ENCODE data around the gene PPT1. TPM values are rescaled to one million over a fixed set of nuclear protein-coding genes. Genes with fewer than 3 reads are reported as not detected.

The PPT1 gene
- total and polyA plus RNA-seq, 2 of the 4 experiments (the other 2 are of a cell fraction) = 22.7 to 55.4 TPM

GRCh38 chr1:40045766-40046165 lies 51.3 kb downstream of the PPT1 start:
- H4K5ac ChIP-seq (ENCODE audit: low read depth, low read length) = no peak overlapping the region
- no peak overlapping the region for H3K4me3 ChIP-seq (ENCODE audit: insufficient read depth, low read depth, low read length)
- H3K27me3 ChIP-seq (ENCODE audit: control insufficient read depth, insufficient read depth, low read length) = no peaks in the 10 kb centered on the region
- dilution Hi-C loops (cut with HindIII; ENCODE audit: low sequenced_read_pairs, unreplicated experiment) = no loop called here
- peaks cover 3 to 43% of the 10 kb centered on the region in 2 experiments; a peak in 2 of 4 replicates for H3K79me1 ChIP-seq (ENCODE audit: low read depth in 1 of 2, low read length in 2 of 2)
- BruUV-seq (replicated peaks) = no TSS peak
- no peak overlapping the region for H3K4me2 ChIP-seq (ENCODE audit: low read depth, low read length)
- no peak overlapping the region for H3K14ac ChIP-seq (replicated peaks; ENCODE audit: low read depth, low read length)
- H4K91ac ChIP-seq (ENCODE audit: insufficient read depth, low read depth, low read length) = no peak overlapping the region
- no peak overlapping the region for H4K8ac ChIP-seq (ENCODE audit: low read depth in 2 of 2, low read length in 2 of 2)
- no peak overlapping the region for H2BK20ac ChIP-seq (ENCODE audit: low read depth, low read length)
- peaks cover 18% of the 10 kb centered on the region for H3K9me1 ChIP-seq (ENCODE audit: insufficient read depth, low read length)
- peaks cover 13% of the 10 kb centered on the region for H3K36me3 ChIP-seq (ENCODE audit: control insufficient read depth, insufficient read depth, low read length)
- no peak overlapping the region for H2AFZ ChIP-seq (replicated peaks; ENCODE audit: low read length, poor library complexity)
- no peak overlapping the region for H3K56ac ChIP-seq (ENCODE audit: extremely low read depth, insufficient read depth, low read length)
- H3K9ac ChIP-seq (ENCODE audit: low read depth, low read length) = no peak overlapping the region
- no peak overlapping the region for H2BK15ac ChIP-seq (ENCODE audit: low read depth, low read length)
- H2AK5ac ChIP-seq (ENCODE audit: low read depth, low read length) = no peak overlapping the region
- H4K20me1 ChIP-seq (ENCODE audit: insufficient read depth, low read length) = peaks cover 94% of the 10 kb centered on the region
- no peak overlapping the region for H3K27ac ChIP-seq (ENCODE audit: insufficient read depth, low read length)
- H3K4me1 ChIP-seq (ENCODE audit: control insufficient read depth, insufficient read depth, low read length) = peaks cover 13% of the 10 kb centered on the region; the same call in 1 of the 2 replicates
- DNase-seq (no peak), ATAC-seq (ENCODE audit: low read depth) (no peak)
- 100% methylated on average over 1 of the region's 3 CpGs; no CpG with 5 or more reads in 1 of the 2 experiments for WGBS, 2 experiments (ENCODE audit: extremely low coverage in 2 of 2, insufficient read length in 1 of 2)
- H3K23ac ChIP-seq (ENCODE audit: low read depth, low read length) = 0 out of 2 replicates have a peak overlapping the region, but pooled peaks have one; percentile 27
- intact Hi-C loops (cut with micrococcal nuclease) = no loop called here
- H3K9me3 ChIP-seq (ENCODE audit: control insufficient read depth, insufficient read depth, low read length) = no peaks in the 10 kb centered on the region
- in situ Hi-C loops (cut with MboI; ENCODE audit: low sequenced_read_pairs) = no loop called here
- POLR2A ChIA-PET (ENCODE audit: unreplicated experiment) = no interaction called here
- CTCF ChIA-PET = no interaction called here
- TF ChIP-seq MAZ (IDR thresholded peaks at IDR 0.05; ENCODE audit: borderline replicate concordance, low read depth, low read length) (no peak), USF2 (IDR thresholded peaks at IDR 0.05; ENCODE audit: low read depth, low read length) (no peak), RAD21 (IDR thresholded peaks at IDR 0.05; ENCODE audit: low read length) (no peak), BHLHE40 (IDR thresholded peaks at IDR 0.05; ENCODE audit: low read depth, low read length) (no peak), CEBPB (IDR thresholded peaks at IDR 0.05; ENCODE audit: low read depth, low read length) (no peak), RFX5 (IDR thresholded peaks at IDR 0.05; ENCODE audit: low read depth, low read length) (no peak), POLR2A (IDR thresholded peaks at IDR 0.05; ENCODE audit: low read depth, low read length) (no peak), MAFK (IDR thresholded peaks at IDR 0.05; ENCODE audit: low read depth, low read length) (no peak), RCOR1 (IDR thresholded peaks at IDR 0.05; ENCODE audit: insufficient replicate concordance, low read length) (no peak), FOS (IDR thresholded peaks at IDR 0.05; ENCODE audit: low read depth, low read length) (no peak), ELK1 (IDR thresholded peaks at IDR 0.05; ENCODE audit: borderline replicate concordance, low read depth, low read length) (no peak), MXI1 (IDR thresholded peaks at IDR 0.05; ENCODE audit: borderline replicate concordance, low read depth, low read length) (no peak), SMC3 (IDR thresholded peaks at IDR 0.05; ENCODE audit: low read depth, low read length) (no peak), CHD1 (IDR thresholded peaks at IDR 0.05; ENCODE audit: low read depth, low read length) (no peak), NFE2L2 (IDR thresholded peaks at IDR 0.05; ENCODE audit: low read depth, low read length) (no peak), CTCF (conservative IDR thresholded peaks at IDR 0.05; ENCODE audit: low read depth, low read length) (no peak)
- H2BK5ac ChIP-seq (ENCODE audit: low read depth, low read length, poor library complexity, severe bottlenecking) = no peak overlapping the region
- H3K4ac ChIP-seq (ENCODE audit: low read depth, low read length) = no peak overlapping the region
- no peak overlapping the region for H2BK120ac ChIP-seq (ENCODE audit: low read depth, low read length)
- no peak overlapping the region for H2AK9ac ChIP-seq (replicated peaks; ENCODE audit: low read depth, low read length, poor library complexity)
- H3K18ac ChIP-seq (ENCODE audit: low read depth, low read length) = no peak overlapping the region
